ENCODE results near the gene ZNF521.

Gene ZNF521

DNA sequence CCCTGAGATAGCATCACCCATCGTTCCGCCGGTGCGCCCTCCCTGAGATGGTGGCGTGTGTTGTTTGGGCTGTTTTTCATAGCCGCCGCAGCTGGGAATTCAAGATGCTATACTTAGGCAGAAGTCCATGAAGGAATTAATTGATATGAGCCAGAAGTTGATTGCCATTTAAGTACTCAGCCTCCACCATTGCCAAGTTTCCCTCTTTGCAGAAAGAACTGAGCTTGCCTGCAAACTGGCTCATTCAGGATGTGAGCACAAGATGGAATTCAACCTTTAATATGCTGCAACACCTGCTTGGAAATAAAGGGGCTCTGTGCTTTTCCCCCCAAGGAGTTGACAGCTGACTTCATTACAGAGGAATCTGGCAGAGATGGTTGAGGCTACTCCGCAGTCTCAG, 295.5 kb downstream of the ZNF521 start:
- TF ChIP-seq, protein P1, sequence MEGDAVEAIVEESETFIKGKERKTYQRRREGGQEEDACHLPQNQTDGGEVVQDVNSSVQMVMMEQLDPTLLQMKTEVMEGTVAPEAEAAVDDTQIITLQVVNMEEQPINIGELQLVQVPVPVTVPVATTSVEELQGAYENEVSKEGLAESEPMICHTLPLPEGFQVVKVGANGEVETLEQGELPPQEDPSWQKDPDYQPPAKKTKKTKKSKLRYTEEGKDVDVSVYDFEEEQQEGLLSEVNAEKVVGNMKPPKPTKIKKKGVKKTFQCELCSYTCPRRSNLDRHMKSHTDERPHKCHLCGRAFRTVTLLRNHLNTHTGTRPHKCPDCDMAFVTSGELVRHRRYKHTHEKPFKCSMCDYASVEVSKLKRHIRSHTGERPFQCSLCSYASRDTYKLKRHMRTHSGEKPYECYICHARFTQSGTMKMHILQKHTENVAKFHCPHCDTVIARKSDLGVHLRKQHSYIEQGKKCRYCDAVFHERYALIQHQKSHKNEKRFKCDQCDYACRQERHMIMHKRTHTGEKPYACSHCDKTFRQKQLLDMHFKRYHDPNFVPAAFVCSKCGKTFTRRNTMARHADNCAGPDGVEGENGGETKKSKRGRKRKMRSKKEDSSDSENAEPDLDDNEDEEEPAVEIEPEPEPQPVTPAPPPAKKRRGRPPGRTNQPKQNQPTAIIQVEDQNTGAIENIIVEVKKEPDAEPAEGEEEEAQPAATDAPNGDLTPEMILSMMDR (IDR thresholded peaks at IDR 0.05) = no peak

DNA sequence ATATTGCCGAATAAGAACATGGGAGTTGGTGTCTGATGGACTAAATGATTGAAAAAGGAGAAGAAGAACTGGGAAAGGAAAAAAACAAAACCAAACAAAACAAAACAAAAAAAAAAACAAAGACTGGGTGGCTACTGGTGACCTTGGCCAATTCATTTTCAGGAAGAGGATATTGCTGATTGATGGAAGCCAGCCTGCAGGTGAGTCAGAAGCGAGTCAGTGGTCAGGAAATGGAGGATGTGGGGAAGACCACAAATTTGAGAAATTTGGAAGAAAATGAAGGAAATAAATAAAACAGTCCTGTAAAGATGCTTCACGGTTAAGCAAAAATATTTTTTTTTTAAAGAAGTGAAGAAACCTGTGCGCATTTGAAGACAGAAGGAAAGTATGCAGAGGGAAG, 296.9 kb downstream of the ZNF521 start:
- TF ChIP-seq, protein P1 (IDR thresholded peaks at IDR 0.05) = no peak

DNA sequence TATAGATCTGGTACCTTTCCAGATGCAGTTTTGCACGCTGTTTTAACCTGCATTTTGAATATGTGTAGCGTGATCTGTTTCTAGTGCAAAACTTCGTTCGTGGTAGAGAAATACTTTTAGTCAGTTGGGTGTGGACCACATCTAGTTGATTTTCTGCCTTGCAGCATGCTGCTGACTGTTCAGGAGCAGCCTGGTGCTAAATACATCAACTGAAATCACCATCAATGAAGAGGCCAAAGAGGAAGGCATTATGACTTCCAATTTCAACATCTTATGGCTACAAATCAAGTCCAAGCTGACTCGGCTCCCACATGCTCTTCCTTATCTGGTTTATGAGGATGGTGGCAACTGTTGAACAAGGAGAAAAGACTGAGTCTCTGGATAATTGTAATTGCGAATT, 298.5 kb downstream of the ZNF521 start:
- TF ChIP-seq, protein P1 (IDR thresholded peaks at IDR 0.05) = no peak

DNA sequence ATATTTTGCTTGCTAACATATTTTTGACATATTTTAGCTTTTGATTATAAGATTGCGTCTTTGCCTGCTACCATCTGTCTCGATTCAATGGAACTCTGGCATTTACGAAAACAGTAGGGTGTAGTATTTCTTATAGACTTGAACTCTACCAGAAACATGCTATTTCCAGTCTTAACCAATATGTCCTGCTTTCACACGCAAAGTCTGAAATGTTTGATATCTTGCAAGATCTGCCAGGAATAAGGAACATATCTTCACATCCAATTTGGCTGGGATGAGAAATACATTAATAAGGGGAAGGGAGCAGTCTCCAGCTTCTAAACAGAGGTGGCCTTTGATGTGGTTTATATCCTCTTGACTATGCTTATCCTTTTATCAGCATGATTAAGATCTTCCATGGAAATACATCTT, 299.4 kb downstream of the ZNF521 start:
- TF ChIP-seq, protein P1 (IDR thresholded peaks at IDR 0.05) = no peak

DNA sequence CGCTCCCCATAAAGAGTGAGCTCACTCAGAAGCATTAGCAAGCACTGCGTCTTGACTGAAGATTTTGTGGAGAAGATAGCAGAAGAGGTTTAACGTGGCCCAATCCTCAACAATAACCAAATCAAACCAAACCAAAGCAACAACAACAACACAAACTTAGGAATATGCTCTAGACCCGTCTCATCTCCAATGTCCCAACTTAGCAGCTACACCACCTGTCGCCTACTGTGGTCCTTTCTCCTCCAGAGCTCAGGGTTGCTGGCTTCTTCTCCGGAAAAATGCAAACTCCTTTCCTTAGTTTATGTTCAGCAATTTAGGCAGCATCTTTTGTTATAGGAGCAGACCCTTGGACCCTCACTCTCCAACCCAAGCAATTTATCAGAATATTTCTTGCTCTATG, 301.4 kb downstream of the ZNF521 start:
- TF ChIP-seq, protein P1 (IDR thresholded peaks at IDR 0.05) = no peak

DNA sequence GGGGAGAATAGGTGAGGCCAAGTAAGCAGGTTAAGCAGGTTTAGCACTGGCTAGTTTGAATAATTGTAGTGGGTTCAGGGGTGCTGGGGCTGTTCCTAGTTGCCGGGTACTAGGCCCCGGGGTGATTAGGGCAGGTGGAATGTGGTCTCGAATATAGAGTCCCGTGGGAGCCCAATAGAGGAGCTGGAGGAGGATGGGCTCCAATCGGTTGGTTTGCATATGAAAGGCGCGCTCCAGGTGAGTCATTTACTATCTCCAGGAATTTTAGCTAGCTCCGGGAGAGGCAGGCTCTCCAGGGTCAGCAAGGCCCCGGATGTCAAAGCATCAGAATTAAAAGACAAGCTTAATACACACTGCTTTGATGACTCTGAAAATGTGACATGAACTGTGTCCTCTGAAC, 304.0 kb downstream of the ZNF521 start:
- TF ChIP-seq, protein P1 (IDR thresholded peaks at IDR 0.05) = no peak

DNA sequence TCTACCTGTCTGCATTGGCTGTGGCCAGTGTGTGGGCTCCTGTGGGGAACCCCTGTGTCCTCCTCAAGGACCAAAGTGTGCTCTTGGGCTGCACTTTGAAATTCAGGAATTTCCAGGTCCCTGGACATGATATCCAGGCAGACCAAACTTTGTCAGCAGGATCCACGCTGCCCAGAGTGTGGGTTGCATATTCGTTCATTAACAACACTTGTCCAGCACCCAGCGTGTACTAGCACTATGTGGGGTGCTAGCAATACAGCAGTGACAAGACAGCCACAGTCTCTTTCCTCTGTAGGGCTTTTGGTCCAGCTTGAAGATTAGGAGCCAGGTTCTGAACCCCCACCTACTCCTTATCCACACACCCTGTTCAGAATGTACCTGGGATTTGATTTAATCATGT, 304.5 kb downstream of the ZNF521 start:
- TF ChIP-seq, protein P1 (IDR thresholded peaks at IDR 0.05) = no peak

DNA sequence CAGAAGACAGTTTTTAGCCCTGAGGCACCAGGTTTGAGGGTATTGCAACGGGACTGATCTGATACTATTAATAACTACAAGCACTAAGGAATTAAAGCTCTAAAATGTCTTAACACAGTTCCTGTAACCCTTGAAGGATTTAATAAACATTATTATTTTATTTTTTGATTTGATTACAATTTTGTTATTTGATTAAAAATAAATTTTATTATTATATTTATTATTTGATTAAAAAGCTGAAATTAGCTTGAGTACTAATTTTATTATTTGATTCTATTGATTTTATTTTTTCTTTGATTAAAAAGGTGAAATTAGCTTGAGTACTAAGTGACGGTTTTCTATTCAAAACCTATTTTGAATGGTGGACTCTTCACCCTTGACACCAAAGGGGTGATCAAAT, 307.3 kb downstream of the ZNF521 start:
- TF ChIP-seq, protein P1 (IDR thresholded peaks at IDR 0.05) = no peak
